Panc1 (cell line): ENCODE measurements around the gene FUCA2. TPM values are rescaled to one million over a fixed set of nuclear protein-coding genes. Genes with fewer than 3 reads are reported as not detected.

Experiments
- ATAC-seq: fragments of 200-7000 bp; cut with Tn5 transposase; 2 replicates; pipeline ENCODE4 v1.9.1; 2020; ENCODE audit warnings: mild to moderate bottlenecking, moderate library complexity
- BruUV-seq: library from RNA; stranded (reverse); fragments of 400-500 nt; replicated peaks from 2 replicates; lab custom pipeline; 2021; lab: Mats Ljungman, UMichigan
- CTCF ChIA-PET: fragments of 300-600 bp; sonication (Branson Sonifier 250); formaldehyde crosslinking; loops from one replicate; lab custom pipeline; 2022; ENCODE audit warnings: antibody characterized with exemption; lab: Charles Lee
- POLR2A ChIA-PET: fragments of 300-600 bp; sonication (Branson Sonifier 250); formaldehyde crosslinking; loops from one replicate; lab custom pipeline; 2022; ENCODE audit warnings: antibody characterized with exemption; lab: Charles Lee
- DNase-seq: peaks from one replicate; pipeline ENCODE4 v3.0.0-alpha.2; 2010; ENCODE audit warnings: low read depth, low spot score
- H3K27ac ChIP-seq: 2 replicates; pipeline ENCODE4 v1.5.1; 2011; ENCODE audit warnings: mild to moderate bottlenecking, low read length, inconsistent platforms
- H3K27me3 ChIP-seq: fragments of 200-500 bp; sonication (Bioruptor generic); 2 replicates; pipeline ENCODE4 v1.6.0; 2014; ENCODE audit warnings: low read length, inconsistent platforms; ENCODE audit not compliant: control insufficient read depth, insufficient read depth
- H3K36me3 ChIP-seq: fragments of 200-500 bp; sonication (Bioruptor generic); 2 replicates; pipeline ENCODE4 v1.5.1; 2014; ENCODE audit warnings: inconsistent platforms, mild to moderate bottlenecking, low read length, moderate library complexity; ENCODE audit not compliant: control insufficient read depth, insufficient read depth
- H3K4me1 ChIP-seq: 2 replicates; pipeline ENCODE4 v1.5.1; 2011; ENCODE audit warnings: inconsistent platforms, mild to moderate bottlenecking, low read length, moderate library complexity; ENCODE audit not compliant: control insufficient read depth, insufficient read depth
- H3K4me3 ChIP-seq, 2 experiments: 2 replicates each; pipeline ENCODE4 v1.5.1; 2011 to 2012; ENCODE audit warnings: low read depth in 2 of 2, low read length in 2 of 2, mild to moderate bottlenecking in 2 of 2, inconsistent platforms in 1 of 2, moderate library complexity in 1 of 2
- H3K9me3 ChIP-seq: fragments of 200-500 bp; sonication (Bioruptor generic); 2 replicates; pipeline ENCODE4 v1.5.1; 2014; ENCODE audit warnings: low read depth, mild to moderate bottlenecking, inconsistent platforms, low read length, moderate library complexity; ENCODE audit not compliant: control insufficient read depth, insufficient read depth
- CTCF ChIP-seq: fragments of 450-650 bp; IDR thresholded peaks from 2 replicates; pipeline ENCODE4 v1.5.1; 2017; ENCODE audit warnings: mild to moderate bottlenecking
- POLR2AphosphoS5 ChIP-seq: IDR thresholded peaks from 2 replicates; pipeline ENCODE4 v1.6.1; 2012; ENCODE audit warnings: mild to moderate bottlenecking, low read depth, low read length, moderate library complexity
- REST ChIP-seq, 2 experiments: IDR thresholded peaks; 2 replicates each; pipeline ENCODE4 v1.6.1; 2011 to 2012; ENCODE audit warnings: low read depth in 2 of 2, control low read depth in 1 of 2, low read length in 1 of 2, mild to moderate bottlenecking in 1 of 2, moderate library complexity in 1 of 2; ENCODE audit not compliant: insufficient read depth in 1 of 2
- SIN3A ChIP-seq: IDR thresholded peaks from 2 replicates; pipeline ENCODE4 v1.6.1; 2012; ENCODE audit warnings: low read depth, mild to moderate bottlenecking, low read length, moderate library complexity, borderline replicate concordance; ENCODE audit not compliant: insufficient read depth
- TCF7L2 ChIP-seq: IDR thresholded peaks from 2 replicates; pipeline ENCODE4 v1.6.1; 2011; ENCODE audit warnings: mild to moderate bottlenecking, low read depth, low read length, inconsistent platforms
- in situ Hi-C: cut with HindIII; loops from 2 replicates; pipeline ENCODE4 v1.10.0; 2016; ENCODE audit warnings: low sequenced_read_pairs, low pct_unique_long_range_greater_than_20kb
- intact Hi-C: fragments of 100-400 bp; cut with micrococcal nuclease; formaldehyde crosslinking; loops from one replicate; pipeline ENCODE4 v1.10.0; 2022; ENCODE audit not compliant: unreplicated experiment
- total RNA-seq: library from RNA; stranded (reverse); gene quantifications from one replicate; pipeline ENCODE4 v1.2.1, GENCODE V29; 2021; ENCODE audit not compliant: unreplicated experiment

The FUCA2 gene
- total RNA-seq, 1 experiment from 2014 or later = 68.1 TPM

- H3K9me3 ChIP-seq = no peaks in the 10 kb centered on the region
- H3K27me3 ChIP-seq = no peaks in the 10 kb centered on the region
- no peak for ATAC-seq
- H3K36me3 ChIP-seq = no peaks in the 10 kb centered on the region
- H3K4me1 ChIP-seq = peaks cover 8% of the 10 kb centered on the region; the same call in 1 of the 2 replicates
- no peak for DNase-seq
- TF ChIP-seq REST (IDR thresholded peaks at IDR 0.05; ENCODE audit: insufficient read depth in 1 of 2, low read depth in 2 of 2, low read length in 1 of 2) (no peak), SIN3A (no peak), POLR2AphosphoS5 (no peak), TCF7L2 (no peak), CTCF (no peak)
- POLR2A ChIA-PET = no interaction called here
- in situ Hi-C loops (no loop called here), intact Hi-C loops (no loop called here)
- CTCF ChIA-PET = no interaction called here
- BruUV-seq = no TSS peak
- H3K27ac ChIP-seq = no peak overlapping the region
- no peak overlapping the region for H3K4me3 ChIP-seq
Measured at GRCh38 chr6:143506620-143507019, 4.9 kb downstream of the FUCA2 start.

- ChIA-PET POLR2A (no interaction called here), CTCF (interaction anchor here (0.7 kb wide), 1 partner anchor 79 kb away, joined by 9 read pairs; no protein-coding TSS in a partner anchor)
- no peaks in the 10 kb centered on the region for H3K9me3 ChIP-seq
- H3K27me3 ChIP-seq = no peaks in the 10 kb centered on the region
- in situ Hi-C loops (no loop called here), intact Hi-C loops (no loop called here)
- H3K36me3 ChIP-seq = no peaks in the 10 kb centered on the region
- no peak overlapping the region for H3K4me3 ChIP-seq
- no TSS peak for BruUV-seq
- no peak for ATAC-seq
- no peak for TF ChIP-seq CTCF
- TF ChIP-seq POLR2AphosphoS5 = no peak
- no peak for TF ChIP-seq SIN3A
- TF ChIP-seq REST (IDR thresholded peaks at IDR 0.05; ENCODE audit: insufficient read depth in 1 of 2, low read depth in 2 of 2, low read length in 1 of 2) = no peak
- TF ChIP-seq TCF7L2 = no peak
- H3K27ac ChIP-seq = no peak overlapping the region
- no peak for DNase-seq
- H3K4me1 ChIP-seq = peaks cover 8% of the 10 kb centered on the region; the same call in 1 of the 2 replicates
Measured at GRCh38 chr6:143506199-143506598, 5.3 kb downstream of the FUCA2 start.
